Measurements from ENCODE around the gene TIE1. TPM values are rescaled to one million over a fixed set of nuclear protein-coding genes. Genes with fewer than 3 reads are reported as not detected.

Gene TIE1
- total and polyA plus RNA-seq, 2 of the 13 experiments (the other 11 are each of a cell fraction or from before 2014, with no cell fraction given) = 0.58 to 0.84 TPM

- TF ChIP-seq ZBTB40 (IDR thresholded peaks at IDR 0.05) (no peak), ZBTB40 (CRISPR knock-in tag; IDR thresholded peaks at IDR 0.05) (no peak), SNRNP70 (IDR thresholded peaks at IDR 0.05; ENCODE audit: low read depth, low read length) (no peak), ZNF501 (CRISPR knock-in tag; IDR thresholded peaks at IDR 0.05) (no peak), CHD2 (IDR thresholded peaks at IDR 0.05; ENCODE audit: low read depth, low read length) (peak; percentile 98), SP5 (CRISPR knock-in tag; IDR thresholded peaks at IDR 0.05; ENCODE audit: borderline replicate concordance, low read depth) (peak; percentile 52; the same call in 1 of the 2 replicates), RXRB (CRISPR knock-in tag; IDR thresholded peaks at IDR 0.05; ENCODE audit: borderline replicate concordance) (peak; percentile 10; the same call in 1 of the 2 replicates), ZNF296 (CRISPR knock-in tag; conservative IDR thresholded peaks at IDR 0.05) (no peak), ZXDC (CRISPR knock-in tag; IDR thresholded peaks at IDR 0.05) (0 out of 2 replicates have a peak, but pooled peaks have one; percentile 41), ZNF777 (CRISPR knock-in tag; IDR thresholded peaks at IDR 0.05) (no peak; the same call in 1 of the 2 replicates), U2AF2 (IDR thresholded peaks at IDR 0.05; ENCODE audit: low read depth, low read length) (no peak), KDM6A (CRISPR knock-in tag; IDR thresholded peaks at IDR 0.05; ENCODE audit: low read depth) (no peak)
- TF ChIP-seq, protein P1, sequence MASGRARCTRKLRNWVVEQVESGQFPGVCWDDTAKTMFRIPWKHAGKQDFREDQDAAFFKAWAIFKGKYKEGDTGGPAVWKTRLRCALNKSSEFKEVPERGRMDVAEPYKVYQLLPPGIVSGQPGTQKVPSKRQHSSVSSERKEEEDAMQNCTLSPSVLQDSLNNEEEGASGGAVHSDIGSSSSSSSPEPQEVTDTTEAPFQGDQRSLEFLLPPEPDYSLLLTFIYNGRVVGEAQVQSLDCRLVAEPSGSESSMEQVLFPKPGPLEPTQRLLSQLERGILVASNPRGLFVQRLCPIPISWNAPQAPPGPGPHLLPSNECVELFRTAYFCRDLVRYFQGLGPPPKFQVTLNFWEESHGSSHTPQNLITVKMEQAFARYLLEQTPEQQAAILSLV (CRISPR knock-in tag; IDR thresholded peaks at IDR 0.05; ENCODE audit: borderline replicate concordance) = no peak
Measured at GRCh38 chr1:43358746-43359693, 58.2 kb downstream of the TIE1 start, which contains the start of gene CDC20 (continued).

All from HepG2 (cell line).